Measurements from ENCODE around the gene DSE.

GRCh38 chr6:116472706-116473105 is 102.0 kb downstream of the DSE start:
- TF ChIP-seq, protein P1, sequence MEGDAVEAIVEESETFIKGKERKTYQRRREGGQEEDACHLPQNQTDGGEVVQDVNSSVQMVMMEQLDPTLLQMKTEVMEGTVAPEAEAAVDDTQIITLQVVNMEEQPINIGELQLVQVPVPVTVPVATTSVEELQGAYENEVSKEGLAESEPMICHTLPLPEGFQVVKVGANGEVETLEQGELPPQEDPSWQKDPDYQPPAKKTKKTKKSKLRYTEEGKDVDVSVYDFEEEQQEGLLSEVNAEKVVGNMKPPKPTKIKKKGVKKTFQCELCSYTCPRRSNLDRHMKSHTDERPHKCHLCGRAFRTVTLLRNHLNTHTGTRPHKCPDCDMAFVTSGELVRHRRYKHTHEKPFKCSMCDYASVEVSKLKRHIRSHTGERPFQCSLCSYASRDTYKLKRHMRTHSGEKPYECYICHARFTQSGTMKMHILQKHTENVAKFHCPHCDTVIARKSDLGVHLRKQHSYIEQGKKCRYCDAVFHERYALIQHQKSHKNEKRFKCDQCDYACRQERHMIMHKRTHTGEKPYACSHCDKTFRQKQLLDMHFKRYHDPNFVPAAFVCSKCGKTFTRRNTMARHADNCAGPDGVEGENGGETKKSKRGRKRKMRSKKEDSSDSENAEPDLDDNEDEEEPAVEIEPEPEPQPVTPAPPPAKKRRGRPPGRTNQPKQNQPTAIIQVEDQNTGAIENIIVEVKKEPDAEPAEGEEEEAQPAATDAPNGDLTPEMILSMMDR (conservative IDR thresholded peaks at IDR 0.05) = no peak
- no peak for TF ChIP-seq EZH2 (IDR thresholded peaks at IDR 0.05; ENCODE audit: low read depth)

Data from PC-9 (cell line).